HG03575 (cell line): ENCODE data around the gene KCNMB4.

Experiments
- ATAC-seq: cut with Tn5 transposase; IDR thresholded peaks from one replicate; pipeline ENCODE4 v1.9.1; 2021; ENCODE audit not compliant: unreplicated experiment, insufficient number of reproducible peaks, low FRiP score; ENCODE audit errors: extremely low read depth

KCNMB4 gene

GRCh38 chr12:70418101-70418500 is 52.0 kb downstream of the KCNMB4 start:
- ATAC-seq = no peak

GRCh38 chr12:70422631-70423030 is 56.5 kb downstream of the KCNMB4 start:
- ATAC-seq = no peak

- no peak for ATAC-seq
Measured at GRCh38 chr12:70426620-70427019, 60.5 kb downstream of the KCNMB4 start.

- ATAC-seq = no peak
Measured at GRCh38 chr12:70427611-70428010, 61.5 kb downstream of the KCNMB4 start.

GRCh38 chr12:70430400-70430799 is 64.3 kb downstream of the KCNMB4 start:
- ATAC-seq = no peak

- no peak for ATAC-seq
Measured at GRCh38 chr12:70436836-70437235, 70.7 kb downstream of the KCNMB4 start.

- no peak for ATAC-seq
Measured at GRCh38 chr12:70443062-70443673, 77.1 kb downstream of the KCNMB4 start.

GRCh38 chr12:70444903-70445302 is 78.8 kb downstream of the KCNMB4 start:
- ATAC-seq = no peak

GRCh38 chr12:70448371-70448770 is 82.3 kb downstream of the KCNMB4 start:
- no peak for ATAC-seq

- ATAC-seq = no peak
Measured at GRCh38 chr12:70449074-70449752, 83.1 kb downstream of the KCNMB4 start.

GRCh38 chr12:70449753-70450341 is 83.8 kb downstream of the KCNMB4 start:
- no peak for ATAC-seq

- ATAC-seq = no peak
Measured at GRCh38 chr12:70451528-70451927, 85.4 kb downstream of the KCNMB4 start.

- no peak for ATAC-seq
Measured at GRCh38 chr12:70456953-70457352, 90.9 kb downstream of the KCNMB4 start.

- ATAC-seq = no peak
Measured at GRCh38 chr12:70459786-70460185, 93.7 kb downstream of the KCNMB4 start.

GRCh38 chr12:70463997-70464396 is 97.9 kb downstream of the KCNMB4 start:
- ATAC-seq = no peak

- ATAC-seq = no peak
Measured at GRCh38 chr12:70466753-70467152, 100.7 kb downstream of the KCNMB4 start.

GRCh38 chr12:70467476-70467875 is 101.4 kb downstream of the KCNMB4 start:
- ATAC-seq = no peak

- ATAC-seq = no peak
Measured at GRCh38 chr12:70467918-70468733, 102.0 kb downstream of the KCNMB4 start.

- ATAC-seq = no peak
Measured at GRCh38 chr12:70468741-70469140, 102.7 kb downstream of the KCNMB4 start.
